Transverse colon (tissue), 4 donors: ENCODE results near the gene CCR1. TPM values are rescaled to one million over a fixed set of nuclear protein-coding genes. Genes with fewer than 3 reads are reported as not detected.

Experiments
- DNase-seq: peaks from one replicate; pipeline ENCODE4 v3.0.0-alpha.2; 2019
- H3K27ac ChIP-seq, 4 donors: fragments of 200-600 bp; sonication (generic); 2 replicates each; pipeline ENCODE4 v1.5.1; 2016 to 2018; ENCODE audit warnings: inconsistent platforms in 4 of 4
- H3K27me3 ChIP-seq: fragments of 200-600 bp; sonication (generic); 2 replicates; pipeline ENCODE4 v1.5.1; 2017; ENCODE audit warnings: inconsistent platforms
- H3K36me3 ChIP-seq, 4 donors: fragments of 200-600 bp; sonication (generic); 2 replicates each; pipeline ENCODE4 v1.5.1; 2017 to 2019; ENCODE audit warnings: inconsistent platforms in 4 of 4
- H3K4me1 ChIP-seq, 4 donors: fragments of 200-600 bp; sonication (generic); 2 replicates each; pipeline ENCODE4 v1.5.1; 2017 to 2020; ENCODE audit warnings: inconsistent platforms in 4 of 4
- H3K4me3 ChIP-seq, 4 donors: fragments of 200-600 bp; sonication (generic); 1 replicate in 1 of 4; 2 replicates in 3 of 4; pipeline versions ENCODE4 v1.5.1 to v1.6.1; 2017 to 2019; ENCODE audit warnings: inconsistent platforms in 4 of 4
- H3K9me3 ChIP-seq, 2 donors: fragments of 200-600 bp; sonication (generic); 2 replicates each; pipeline ENCODE4 v1.5.1; 2017 to 2019; ENCODE audit warnings: inconsistent platforms in 2 of 2
- CTCF ChIP-seq, 5 experiments: fragments of 200-600 bp in 3 of 5; fragments of 450-650 bp in 2 of 5; sonication (generic) in 3 of 5; IDR thresholded peaks; 1 replicate in 2 of 5; 2 replicates in 3 of 5; pipeline ENCODE4 v1.5.1; 2016 to 2017; ENCODE audit warnings: antibody characterized with exemption in 5 of 5, inconsistent platforms in 3 of 5, mild to moderate bottlenecking in 2 of 5, moderate library complexity in 1 of 5
- EP300 ChIP-seq: sonication (generic); formaldehyde crosslinking; IDR thresholded peaks from one replicate; pipeline ENCODE4 v1.6.1; 2017; ENCODE audit warnings: antibody characterized with exemption, low read depth
- POLR2A ChIP-seq: fragments of 450-650 bp; IDR thresholded peaks from one replicate; pipeline ENCODE4 v1.6.1; 2016; ENCODE audit warnings: antibody characterized with exemption, mild to moderate bottlenecking, moderate library complexity
- POLR2AphosphoS5 ChIP-seq, 3 donors: sonication (generic); formaldehyde crosslinking; IDR thresholded peaks; one replicate each; pipeline ENCODE4 v1.6.1; 2016; ENCODE audit warnings: antibody characterized with exemption in 3 of 3
- WGBS, 2 donors: methylation state at CpG; one replicate each; pipeline ENCODE4 v1.1.5; 2018; ENCODE audit warnings: low coverage in 1 of 2; 5-methylcytosine and 5-hydroxymethylcytosine counted together
- in situ Hi-C, 4 donors: fragments of 200-750 bp; cut with MboI; loops; one replicate each; pipeline versions ENCODE4 v1.15.0 to v1.15.1; 2017; ENCODE audit warnings: low sequenced_read_pairs in 3 of 4, low pct_ligation_motif_present in 1 of 4, low pct_unique_long_range_greater_than_20kb in 1 of 4
- intact Hi-C: fragments of 100-400 bp; cut with DNase I; formaldehyde crosslinking; loops from one replicate; pipeline ENCODE4 v1.15.1; 2023; ENCODE audit warnings: low total_unique reads
- total RNA-seq, 4 donors: library from RNA; depleted of rRNA; stranded (reverse); fragments of >200 nt; gene quantifications; one replicate each; pipeline ENCODE4 v1.1.0, GENCODE V29; 2016

CCR1 gene
- total RNA-seq, 4 donors from 2014 or later, result 1.9 to 4.4 (median 3.3) TPM; not detected in 1

DNA sequence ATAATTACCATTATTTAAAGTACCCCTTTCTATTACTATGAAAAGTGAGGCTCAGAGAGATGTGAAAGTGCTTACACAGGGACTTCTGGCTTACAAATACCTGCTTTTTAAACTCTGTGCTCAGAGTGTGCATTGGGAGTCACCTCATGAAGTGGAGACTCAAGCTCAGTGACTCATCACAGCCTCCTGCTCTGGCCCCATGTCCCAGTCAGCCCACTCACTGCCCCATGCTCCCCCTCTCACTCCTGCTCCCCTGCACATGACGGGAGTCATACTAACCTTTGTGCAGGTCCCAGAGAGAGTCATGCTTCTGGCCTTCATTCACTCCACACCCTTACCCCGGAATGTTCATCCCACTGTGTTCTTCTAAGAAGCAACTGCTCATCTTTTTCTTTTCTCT is 20.2 kb downstream of the CCR1 start:
- Histone ChIP-seq H3K36me3 (no peaks in the 10 kb centered on the region), H3K4me1 (peaks cover 0 to 12% (median 0%) of the 10 kb centered on the region in 4 donors), H3K27ac (no peak overlapping the region), H3K27me3 (no peaks in the 10 kb centered on the region), H3K9me3 (no peaks in the 10 kb centered on the region), H3K4me3 (no peak overlapping the region)
- no peak for DNase-seq
- no peak for TF ChIP-seq CTCF (IDR thresholded peaks at IDR 0.05)
- no peak for TF ChIP-seq EP300
- no peak for TF ChIP-seq POLR2AphosphoS5 (IDR thresholded peaks at IDR 0.05)
- no peak for TF ChIP-seq POLR2A
- in situ Hi-C loops, result no loop called here
- 83% methylated on average over 2 of the region's 2 CpGs; no CpG with 5 or more reads in 1 of the 2 donors for WGBS, 2 donors
- intact Hi-C loops, result no loop called here

DNA sequence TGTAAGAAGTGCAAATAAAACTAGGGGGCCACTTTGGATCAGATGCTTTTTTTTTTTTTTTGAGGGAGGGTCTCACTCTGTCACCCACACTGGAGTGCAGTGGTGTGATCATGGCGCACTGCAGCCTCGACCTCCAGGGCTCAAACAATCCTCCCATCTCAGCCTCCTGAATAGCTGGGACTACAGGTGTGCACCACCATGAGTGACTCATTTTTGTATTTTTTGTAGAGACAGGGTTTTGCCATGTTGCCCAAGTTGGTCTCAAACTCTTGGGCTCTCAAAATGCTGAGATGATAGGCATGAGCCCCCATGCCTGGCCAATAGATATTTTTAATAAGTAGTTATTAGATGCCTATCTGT is 20.8 kb downstream of the CCR1 start:
- DNase-seq, result no peak
- Histone ChIP-seq H3K4me3 (no peak overlapping the region), H3K4me1 (peaks cover 0 to 12% (median 0%) of the 10 kb centered on the region in 4 donors), H3K27ac (no peak overlapping the region), H3K36me3 (no peaks in the 10 kb centered on the region), H3K27me3 (no peaks in the 10 kb centered on the region), H3K9me3 (no peaks in the 10 kb centered on the region)
- in situ Hi-C loops (no loop called here), intact Hi-C loops (no loop called here)
- no peak for TF ChIP-seq EP300
- no peak for TF ChIP-seq POLR2AphosphoS5 (IDR thresholded peaks at IDR 0.05)
- no peak for TF ChIP-seq POLR2A
- TF ChIP-seq CTCF (IDR thresholded peaks at IDR 0.05), result no peak
- WGBS, 2 donors, result 79 to 100% methylated on average over 2 of the region's 2 CpGs

- no peak for DNase-seq
- no peaks in the 10 kb centered on the region for H3K9me3 ChIP-seq
- no peaks in the 10 kb centered on the region for H3K27me3 ChIP-seq
- intact Hi-C loops (no loop called here), in situ Hi-C loops (no loop called here)
- 39 to 50% methylated on average over 3 of the region's 3 CpGs for WGBS, 2 donors
- no peak overlapping the region for H3K4me3 ChIP-seq
- no peaks in the 10 kb centered on the region for H3K36me3 ChIP-seq
- H3K4me1 ChIP-seq, result peaks cover 0 to 12% (median 0%) of the 10 kb centered on the region in 4 donors
- TF ChIP-seq POLR2A (no peak), EP300 (no peak), CTCF (IDR thresholded peaks at IDR 0.05) (no peak), POLR2AphosphoS5 (IDR thresholded peaks at IDR 0.05) (no peak)
- no peak overlapping the region for H3K27ac ChIP-seq
Measured at GRCh38 chr3:46186471-46187340, 21.4 kb downstream of the CCR1 start.

GRCh38 chr3:46184469-46184868 is 23.6 kb downstream of the CCR1 start:
- in situ Hi-C loops, result no loop called here
- Histone ChIP-seq H3K27ac (no peak overlapping the region), H3K4me3 (no peak overlapping the region), H3K27me3 (no peaks in the 10 kb centered on the region), H3K4me1 (peaks cover 0 to 12% (median 0%) of the 10 kb centered on the region in 4 donors), H3K36me3 (no peaks in the 10 kb centered on the region), H3K9me3 (no peaks in the 10 kb centered on the region)
- no peak for DNase-seq
- 79 to 90% methylated on average over 1 of the region's 1 CpG for WGBS, 2 donors
- TF ChIP-seq POLR2AphosphoS5 (IDR thresholded peaks at IDR 0.05) (no peak), CTCF (IDR thresholded peaks at IDR 0.05) (no peak), EP300 (no peak), POLR2A (no peak)
- intact Hi-C loops, result no loop called here
